GM04503 (cell line): ENCODE data around the gene PEAR1.

Experiments
- DNase-seq: peaks from one replicate; pipeline ENCODE4 v3.0.0-alpha.2; 2012; ENCODE audit warnings: low read depth

Gene PEAR1

DNA sequence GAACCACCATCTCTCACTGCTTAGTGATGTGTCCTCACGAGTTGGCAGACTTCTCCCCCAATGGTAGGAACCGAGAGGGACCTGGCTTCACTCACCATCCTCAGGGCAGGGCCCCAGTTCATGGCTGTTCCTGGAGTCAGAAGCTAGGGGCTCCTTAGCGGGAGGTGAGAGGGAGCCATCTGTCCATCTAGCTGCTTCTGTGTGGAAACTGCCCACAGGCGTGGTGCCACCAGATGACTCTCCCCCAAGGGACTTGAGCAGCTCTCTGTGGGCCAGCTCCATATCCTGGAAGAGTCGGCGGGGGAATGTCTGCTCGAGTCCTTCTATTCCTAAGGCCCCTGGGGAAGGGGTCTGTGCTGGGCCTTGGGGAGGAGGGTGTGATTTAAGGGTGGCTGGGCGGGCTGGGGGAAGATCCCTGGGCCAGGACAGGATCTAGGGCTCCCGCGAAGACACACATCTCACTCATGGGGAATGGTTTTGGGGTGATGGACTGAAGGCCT lies 43.3 kb downstream of the PEAR1 start:
- DNase-seq: no peak

DNA sequence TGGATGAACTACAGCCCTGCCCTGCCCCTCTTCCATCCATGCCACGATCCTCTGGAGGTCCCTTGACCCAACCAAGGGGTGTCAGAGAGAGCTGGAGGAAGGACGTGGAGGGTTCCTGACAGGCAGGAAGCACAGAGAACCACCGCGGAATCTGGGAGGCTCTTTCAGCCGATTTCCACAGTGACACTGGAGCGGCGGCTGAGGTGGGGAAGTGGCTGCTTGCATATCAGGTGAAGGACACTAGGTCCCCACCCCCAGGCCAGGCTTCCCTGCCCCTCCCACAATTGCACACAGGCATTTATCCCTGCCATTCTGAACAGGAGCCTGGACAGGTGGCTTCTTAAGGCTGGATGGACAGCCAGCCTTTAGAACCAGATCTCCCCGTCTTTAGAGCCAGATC lies 44.4 kb downstream of the PEAR1 start:
- DNase-seq: no peak

DNA sequence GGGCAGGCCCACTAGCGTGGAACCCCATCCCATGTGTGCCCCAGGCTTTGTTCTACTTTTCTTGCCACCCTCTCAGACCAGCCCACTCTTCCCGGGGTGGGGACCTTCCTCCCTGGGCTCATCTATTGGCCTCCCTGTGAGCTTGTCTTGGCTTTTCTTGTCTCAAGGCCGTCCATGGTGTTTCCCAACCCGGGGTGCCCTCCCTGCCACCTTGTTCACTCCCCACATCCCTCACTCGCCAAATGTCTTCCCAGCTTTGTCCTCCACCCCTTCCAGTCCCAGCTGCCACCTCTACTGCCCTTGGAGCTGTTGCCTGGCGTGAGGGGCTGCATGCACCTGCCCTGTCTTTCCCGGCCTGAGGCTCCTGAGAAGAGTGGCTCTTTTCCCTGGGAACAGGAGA lies 45.3 kb downstream of the PEAR1 start:
- no peak for DNase-seq

DNA sequence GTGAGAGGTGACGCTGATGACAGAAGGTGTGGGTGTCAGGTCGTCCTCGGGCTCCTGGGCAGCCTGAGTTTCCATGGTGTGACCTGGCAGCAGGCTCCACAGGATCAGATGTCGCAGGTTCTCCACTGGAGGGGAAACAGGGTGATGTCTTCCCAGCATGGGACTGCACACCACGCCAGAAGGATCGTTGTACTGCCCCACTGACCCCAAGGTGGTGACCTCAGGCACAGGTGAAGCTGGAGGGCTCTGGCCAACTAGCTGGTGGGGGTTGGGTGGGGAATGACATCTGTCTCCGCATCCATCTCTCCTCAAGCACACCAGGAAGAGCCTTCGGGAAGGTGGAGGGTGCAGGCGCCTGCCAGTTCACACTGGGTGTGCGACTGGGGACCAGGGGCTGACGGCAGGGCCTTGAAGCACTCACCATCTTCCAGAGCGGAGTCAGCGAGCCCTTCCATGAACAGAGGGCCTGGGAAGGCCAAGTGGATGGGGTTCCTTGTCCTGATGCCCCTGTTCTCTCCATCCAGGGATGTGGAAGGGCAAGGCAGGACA lies 46.3 kb downstream of the PEAR1 start:
- no peak for DNase-seq

GRCh38 chr1:156941675-156942074 lies 48.2 kb downstream of the PEAR1 start:
- DNase-seq: no peak

DNA sequence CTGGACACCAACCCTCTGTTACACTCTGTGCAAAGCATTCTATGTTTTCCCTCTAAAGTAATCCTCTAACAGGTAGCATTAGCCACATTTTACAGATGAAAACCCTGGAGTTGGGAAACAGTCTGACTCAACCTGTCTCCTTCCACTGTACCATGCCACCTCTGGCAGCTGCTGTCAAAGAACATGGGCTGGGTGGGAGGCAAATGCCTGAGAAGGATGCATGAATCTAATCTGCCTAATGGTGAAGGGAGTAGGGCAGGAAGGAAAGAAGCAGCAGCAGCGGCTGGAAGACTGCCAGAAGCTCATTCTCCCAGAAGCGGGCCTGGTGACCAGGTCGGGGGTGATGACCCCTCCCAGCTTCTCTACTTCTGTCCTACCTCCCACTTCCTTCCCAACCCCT lies 48.7 kb downstream of the PEAR1 start:
- no peak for DNase-seq

GRCh38 chr1:156942576-156942975 lies 49.1 kb downstream of the PEAR1 start:
- no peak for DNase-seq

GRCh38 chr1:156943756-156944155 lies 50.2 kb downstream of the PEAR1 start:
- DNase-seq: no peak

DNA sequence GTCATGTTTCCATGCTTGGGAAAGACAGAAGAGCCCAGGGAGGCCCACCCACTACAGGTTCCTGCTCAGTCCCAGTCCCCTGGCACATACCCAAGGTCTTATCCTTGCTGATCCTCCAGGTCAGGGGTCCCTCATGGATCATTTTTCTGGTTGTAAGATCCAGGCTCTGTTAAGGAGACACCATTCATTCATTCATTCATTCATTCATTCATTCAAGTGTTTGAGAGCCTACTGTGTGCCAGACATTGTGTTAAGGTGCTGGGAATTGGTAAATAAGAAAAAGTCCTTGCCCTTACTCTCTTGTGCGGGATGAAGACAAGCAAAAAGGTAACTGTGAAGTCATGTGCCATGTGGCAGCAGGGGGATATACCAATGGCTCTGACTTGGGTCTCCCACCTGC lies 50.8 kb downstream of the PEAR1 start:
- DNase-seq: no peak

- DNase-seq: no peak
These were observed 51.3 kb downstream of the PEAR1 start for GRCh38 chr1:156944848-156945247.

DNA sequence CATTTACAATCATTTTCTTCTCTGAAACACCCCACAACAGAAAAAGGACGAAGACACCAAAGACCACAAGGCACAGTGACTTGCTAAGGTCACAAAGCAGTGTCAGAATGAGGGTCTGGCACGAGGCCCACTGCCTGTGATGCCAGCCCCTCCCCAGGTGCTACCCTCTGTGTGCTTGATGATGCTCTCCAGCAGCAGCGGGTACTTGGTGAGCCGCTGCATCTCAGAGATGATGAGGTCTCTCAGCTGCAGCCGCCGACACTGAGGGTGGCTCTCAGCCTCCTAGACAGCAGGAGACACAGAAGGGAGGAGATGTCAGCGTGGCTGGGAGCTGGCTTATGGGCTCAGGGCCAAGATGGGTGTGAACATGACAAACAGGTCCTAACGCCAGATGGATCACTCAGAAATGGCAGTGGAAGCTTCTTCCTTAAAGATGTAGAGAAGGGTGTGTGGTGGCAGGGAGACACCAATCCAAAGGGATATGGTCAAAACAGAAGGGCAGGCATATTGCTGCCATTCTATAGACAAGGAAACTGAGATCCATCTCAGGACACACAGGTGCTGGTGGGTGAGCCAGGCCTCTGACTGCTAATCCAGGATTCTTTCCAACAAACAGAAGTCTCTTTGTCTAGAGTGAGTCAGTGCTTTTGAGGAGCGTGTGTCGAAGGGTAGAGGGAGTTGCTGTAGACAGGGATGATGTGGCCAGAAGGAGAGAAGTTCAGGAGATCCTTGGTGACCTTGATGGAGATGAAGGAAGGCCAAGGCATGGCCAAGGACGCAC lies 52.6 kb downstream of the PEAR1 start:
- no peak for DNase-seq

- no peak for DNase-seq
These were observed 53.6 kb downstream of the PEAR1 start for GRCh38 chr1:156947127-156947526.

DNA sequence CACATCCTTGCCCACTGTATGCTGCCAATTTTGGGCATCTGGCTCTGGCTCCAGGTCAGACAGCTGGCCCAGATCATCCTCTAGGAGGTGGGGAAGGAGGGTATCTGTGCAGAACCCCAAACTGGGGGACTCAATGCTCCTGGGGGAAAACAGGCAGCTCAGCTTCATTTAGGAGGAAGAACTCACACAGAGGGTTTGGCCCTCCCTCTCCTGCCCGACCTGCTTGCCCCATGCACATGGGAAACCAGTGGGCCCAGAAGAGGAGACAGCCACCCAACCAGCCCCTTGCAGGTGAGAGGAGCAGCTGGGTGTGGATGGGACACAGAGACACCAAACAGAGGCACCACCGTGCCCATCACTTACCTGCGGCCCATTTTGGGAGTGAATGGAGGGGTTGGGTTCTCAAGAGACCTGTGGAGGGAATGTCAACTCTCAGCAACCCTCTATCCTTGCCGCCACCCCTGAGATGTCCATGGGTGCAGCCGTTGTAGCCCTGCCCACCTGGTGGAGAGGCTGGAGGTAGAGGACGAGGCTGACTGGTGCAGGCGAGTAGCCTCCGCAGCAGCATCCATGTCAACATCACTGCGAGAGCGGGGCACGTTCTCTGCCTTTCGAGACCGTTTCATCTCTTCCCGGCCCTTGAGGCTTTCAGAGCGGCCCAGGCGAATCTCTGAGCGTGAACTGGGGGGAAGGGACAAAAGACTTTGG lies 54.5 kb downstream of the PEAR1 start:
- no peak for DNase-seq

- DNase-seq: no peak
These were observed 55.2 kb downstream of the PEAR1 start for GRCh38 chr1:156948708-156949107.

DNA sequence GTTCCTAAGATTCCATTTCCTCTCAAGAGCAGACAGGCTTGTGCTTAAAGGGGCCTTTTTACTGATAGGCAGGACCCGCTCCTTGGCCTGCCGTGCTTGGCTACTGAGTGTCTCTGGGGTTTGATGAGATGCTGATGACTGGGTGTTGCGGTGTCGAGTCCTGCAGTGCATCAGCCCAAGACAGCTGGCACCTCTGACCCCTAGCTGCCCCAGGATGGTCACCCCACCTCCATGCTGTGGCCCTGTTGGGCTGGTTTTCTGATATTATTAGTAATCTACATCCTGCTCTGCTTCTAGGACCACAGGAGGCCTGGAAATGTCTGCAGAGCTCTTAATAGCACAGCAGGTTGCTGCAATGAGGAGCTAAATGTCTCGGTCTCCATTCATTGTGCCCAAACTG lies 55.6 kb downstream of the PEAR1 start:
- no peak for DNase-seq

GRCh38 chr1:156951371-156951770 lies 57.9 kb downstream of the PEAR1 start:
- DNase-seq: no peak

DNA sequence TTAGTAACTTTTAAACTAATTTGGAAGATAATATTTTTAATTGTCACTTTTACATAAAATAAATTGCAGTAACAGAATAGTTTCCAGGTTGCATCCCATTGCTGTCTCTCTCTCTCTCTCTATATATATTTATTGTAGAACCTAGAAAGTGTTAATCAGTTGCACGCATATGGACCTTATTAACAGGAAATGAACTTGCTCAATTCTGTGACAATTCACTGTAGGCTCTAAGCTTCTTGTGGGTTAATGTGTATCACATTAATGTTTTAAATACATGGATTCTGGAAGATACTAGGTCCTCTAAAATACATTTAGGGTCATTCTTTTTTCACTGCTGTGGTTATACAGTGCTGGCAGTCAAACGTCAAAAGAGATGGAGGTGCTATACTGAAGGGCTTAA lies 60.1 kb downstream of the PEAR1 start:
- no peak for DNase-seq

DNA sequence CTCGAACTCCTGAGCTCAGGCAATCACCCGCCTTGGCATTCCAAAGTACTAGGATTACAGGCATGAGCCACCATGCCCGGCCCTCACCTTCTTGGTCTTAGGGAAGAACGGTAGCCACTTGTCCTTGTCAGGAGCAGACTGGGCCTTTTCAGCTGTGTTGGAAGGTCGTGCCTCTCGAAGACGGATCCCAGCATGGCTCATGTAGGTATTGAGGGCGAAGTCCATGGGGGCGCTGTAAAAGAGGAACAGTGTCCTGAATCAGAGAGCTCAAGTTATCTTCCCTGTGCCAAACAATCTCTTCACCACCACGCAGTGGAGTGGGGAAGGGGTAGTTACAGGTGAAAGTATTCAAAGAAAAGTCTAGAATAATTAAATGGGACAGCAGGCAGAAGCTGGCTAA lies 62.8 kb downstream of the PEAR1 start:
- DNase-seq: no peak

- no peak for DNase-seq
These were observed 64.1 kb downstream of the PEAR1 start for GRCh38 chr1:156957634-156958033.

DNA sequence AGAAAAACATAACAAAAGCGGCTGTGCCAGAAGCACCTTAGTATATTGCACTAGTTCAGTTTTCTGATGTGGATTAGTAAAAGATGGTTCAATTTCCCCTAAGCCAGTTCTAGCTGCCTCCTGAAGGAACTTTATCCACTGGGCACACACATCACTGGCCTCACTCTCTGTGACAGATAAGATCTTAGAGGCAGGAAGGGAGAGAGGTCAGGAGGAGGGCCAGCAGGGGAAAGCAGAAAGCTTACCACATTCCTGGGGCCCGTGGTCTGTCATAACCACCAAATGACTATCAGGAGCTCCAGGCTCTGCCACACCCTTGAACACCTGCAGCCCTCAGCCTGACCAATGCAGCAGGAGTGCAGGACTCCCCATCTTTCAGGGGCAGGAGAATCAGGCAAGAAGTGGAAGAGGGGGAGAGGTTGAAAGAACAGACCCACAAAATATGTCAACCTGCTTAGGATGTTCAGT lies 64.8 kb downstream of the PEAR1 start:
- no peak for DNase-seq

DNA sequence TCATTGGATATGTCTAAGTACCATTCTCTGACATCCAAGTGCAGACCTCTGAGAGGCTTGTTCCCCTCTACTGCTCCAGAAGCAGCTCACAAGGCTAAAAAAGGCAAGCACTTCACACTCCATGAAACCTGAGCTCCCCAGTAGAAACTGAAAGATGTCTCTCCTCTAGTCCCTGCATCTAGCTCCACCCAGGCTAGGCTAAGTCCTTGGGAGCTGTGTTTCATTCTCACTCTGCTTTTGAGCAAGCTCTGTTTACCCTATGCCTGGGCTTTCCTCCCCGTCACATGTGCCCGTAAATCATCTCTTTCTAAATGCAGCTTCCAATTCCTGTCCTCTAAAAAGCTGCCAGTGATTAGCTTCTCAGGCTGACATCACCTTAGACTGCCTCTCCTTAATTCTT lies 65.9 kb downstream of the PEAR1 start:
- DNase-seq: peak; percentile 21

DNA sequence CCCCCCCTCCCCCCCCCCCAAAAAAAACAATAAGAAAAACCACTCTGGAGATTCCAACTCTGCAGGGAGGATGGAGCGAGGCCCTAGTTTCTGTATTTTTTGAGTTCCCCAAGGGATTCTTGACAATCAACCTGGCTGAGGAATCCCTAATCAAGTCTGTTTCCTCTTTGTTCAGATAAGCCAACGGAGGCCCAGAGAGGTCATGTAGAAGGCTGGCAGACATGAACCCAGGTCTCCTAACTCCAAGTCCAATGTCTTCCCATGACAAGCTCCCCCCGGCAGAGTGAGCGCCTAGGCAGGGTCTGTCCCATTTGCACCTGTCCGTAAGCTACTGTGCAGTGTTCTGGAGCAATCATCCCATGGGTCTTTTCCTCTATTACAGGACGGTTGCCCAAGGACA lies 66.4 kb downstream of the PEAR1 start:
- no peak for DNase-seq

GRCh38 chr1:156961709-156962108 lies 68.2 kb downstream of the PEAR1 start:
- DNase-seq: no peak
